ENCODE data around the gene RAD52.

The RAD52 gene

DNA sequence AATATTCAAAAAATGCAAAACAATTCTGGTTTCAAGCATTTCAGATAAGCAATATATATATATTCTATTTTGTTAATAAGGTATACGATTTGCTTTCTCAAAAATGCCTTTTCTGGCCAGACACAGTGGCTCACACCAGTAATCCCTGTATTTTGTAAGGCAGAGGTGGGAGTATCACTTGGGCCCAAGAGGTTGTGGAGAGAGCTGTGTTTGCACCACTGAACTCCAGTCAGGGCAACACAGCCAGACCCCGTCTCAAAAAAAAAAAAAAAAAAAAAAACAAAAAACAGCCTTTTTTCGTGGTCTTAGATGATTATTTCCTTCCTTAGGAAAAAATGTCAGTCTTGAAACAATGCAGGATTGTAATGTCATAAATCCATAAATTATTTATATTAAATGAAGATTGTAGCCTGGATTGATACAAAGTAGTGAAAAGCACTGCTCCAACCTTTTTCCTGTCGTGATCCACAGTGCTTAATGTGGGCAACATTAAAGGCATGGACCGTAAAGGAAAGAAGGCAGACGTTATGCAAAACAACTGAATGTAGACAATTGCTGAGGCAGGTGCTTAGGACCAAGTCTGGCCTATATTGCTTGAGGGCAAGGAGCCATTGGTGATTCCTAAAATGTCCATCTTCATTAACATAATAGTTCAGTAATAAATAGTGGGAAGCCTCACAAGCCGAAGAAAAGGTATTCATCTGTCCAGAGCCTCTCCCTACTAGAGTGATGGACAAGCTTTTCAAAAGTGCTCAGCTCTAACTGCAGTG is 36.8 kb downstream of the RAD52 start:
- DNase-seq: no peak

DNA sequence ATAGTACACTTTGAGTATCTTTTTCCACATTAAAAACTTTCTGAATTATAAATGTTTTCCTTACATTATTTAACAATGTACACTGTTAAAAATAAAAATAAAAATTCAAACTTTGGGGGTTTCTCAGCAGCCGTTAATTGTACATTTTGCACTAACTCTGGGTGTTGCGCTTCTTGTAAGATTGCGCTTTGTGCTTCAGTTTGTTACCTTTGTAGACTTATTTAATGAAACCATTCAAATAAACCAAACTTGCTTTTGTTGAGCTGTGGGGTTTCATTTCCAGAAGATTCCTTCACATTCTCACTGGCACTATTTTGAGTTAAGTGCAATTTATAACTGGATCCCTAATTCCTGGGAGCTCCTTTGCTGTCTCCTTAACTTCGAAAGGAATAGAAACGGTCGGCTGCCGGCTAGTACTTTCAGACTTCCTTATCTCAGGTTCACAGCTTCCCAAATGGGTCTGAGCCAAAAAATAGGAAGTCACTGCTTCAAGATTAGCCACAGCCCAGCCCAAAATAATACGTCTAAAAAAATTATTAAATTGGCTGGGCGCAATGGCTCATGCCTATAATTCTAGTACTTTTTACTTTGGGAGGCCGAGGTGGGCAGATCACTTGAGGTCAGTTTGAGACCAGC is 38.2 kb downstream of the RAD52 start:
- peak; percentile 98 for DNase-seq

GRCh38 chr12:910416-910815 is 39.1 kb downstream of the RAD52 start:
- DNase-seq: no peak

DNA sequence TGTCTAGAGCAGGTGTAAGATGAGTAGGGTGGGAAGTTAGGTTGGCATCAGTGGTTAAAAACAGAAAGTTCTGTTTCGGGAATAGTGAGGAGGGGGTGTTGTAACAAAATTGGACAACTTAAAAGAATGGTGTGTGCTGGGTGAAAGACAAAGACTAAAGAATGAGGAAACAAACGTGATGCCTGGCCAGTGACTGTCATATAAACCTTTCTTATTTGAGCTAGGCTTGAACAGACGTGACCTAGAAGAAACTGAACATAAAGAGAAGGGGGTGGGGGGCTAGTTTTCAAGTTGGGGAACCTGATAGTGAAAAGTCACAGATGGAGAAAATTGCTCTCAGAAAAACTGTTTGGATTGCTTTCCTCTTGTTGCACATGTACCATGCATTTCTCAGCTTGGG is 39.6 kb downstream of the RAD52 start:
- no peak for DNase-seq

DNA sequence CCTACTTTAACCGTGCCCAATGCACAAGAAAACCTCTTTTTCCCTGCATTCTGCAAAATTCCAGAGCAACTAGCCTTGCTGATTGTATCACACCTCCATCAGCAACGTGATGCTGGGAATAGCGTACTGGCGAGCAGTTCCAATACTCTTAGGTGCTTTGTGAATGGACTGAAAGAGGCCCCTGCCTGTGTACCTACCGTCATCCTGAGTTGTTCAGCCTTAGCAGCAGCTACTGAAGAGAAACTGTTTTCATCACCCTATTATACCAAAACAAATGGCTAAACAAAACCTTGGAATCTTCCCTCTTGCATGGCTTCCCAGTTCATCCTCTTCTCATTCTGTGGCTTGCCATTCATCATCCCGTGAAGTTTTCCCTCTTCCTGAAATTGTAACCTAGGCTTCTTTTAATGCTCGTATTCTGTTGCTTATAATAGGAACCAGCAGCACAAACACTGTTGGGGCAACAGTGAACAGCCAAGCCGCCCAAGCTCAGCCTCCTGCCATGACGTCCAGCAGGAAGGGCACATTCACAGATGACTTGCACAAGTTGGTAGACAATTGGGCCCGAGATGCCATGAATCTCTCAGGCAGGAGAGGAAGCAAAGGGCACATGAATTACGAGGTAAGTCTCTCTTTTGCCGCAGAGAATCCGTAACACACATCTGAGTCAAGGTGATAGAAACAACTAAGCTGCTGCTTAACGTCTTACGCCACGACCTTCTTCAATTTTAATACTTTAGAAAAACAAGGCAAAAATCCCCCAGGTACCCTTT is 41.9 kb downstream of the RAD52 start:
- no peak for DNase-seq

DNA sequence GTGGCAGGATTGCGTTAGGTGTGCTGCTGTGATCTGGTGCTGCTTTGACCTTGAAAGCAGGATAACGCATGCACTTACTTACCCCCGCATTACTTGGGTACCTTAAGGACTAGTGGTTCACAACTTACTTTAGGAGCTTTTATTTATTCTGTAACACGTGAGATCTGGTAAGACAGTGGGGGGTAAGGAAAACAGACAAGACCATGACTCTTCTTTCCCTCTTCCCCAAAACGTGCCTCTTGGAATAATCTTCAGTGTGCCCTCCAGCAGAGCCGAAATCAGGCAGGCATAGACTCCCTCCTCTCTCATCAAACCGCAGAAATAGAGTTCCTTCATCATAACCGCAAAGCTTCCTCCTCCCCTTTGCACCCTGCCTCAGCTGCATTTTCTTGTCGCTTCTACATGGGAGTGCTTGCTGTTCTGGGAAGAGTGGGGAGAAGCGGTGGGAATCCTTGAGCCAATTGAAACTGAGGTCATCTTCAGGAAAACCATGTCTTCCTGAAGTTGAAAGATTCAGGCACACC is 43.4 kb downstream of the RAD52 start:
- DNase-seq: no peak

DNA sequence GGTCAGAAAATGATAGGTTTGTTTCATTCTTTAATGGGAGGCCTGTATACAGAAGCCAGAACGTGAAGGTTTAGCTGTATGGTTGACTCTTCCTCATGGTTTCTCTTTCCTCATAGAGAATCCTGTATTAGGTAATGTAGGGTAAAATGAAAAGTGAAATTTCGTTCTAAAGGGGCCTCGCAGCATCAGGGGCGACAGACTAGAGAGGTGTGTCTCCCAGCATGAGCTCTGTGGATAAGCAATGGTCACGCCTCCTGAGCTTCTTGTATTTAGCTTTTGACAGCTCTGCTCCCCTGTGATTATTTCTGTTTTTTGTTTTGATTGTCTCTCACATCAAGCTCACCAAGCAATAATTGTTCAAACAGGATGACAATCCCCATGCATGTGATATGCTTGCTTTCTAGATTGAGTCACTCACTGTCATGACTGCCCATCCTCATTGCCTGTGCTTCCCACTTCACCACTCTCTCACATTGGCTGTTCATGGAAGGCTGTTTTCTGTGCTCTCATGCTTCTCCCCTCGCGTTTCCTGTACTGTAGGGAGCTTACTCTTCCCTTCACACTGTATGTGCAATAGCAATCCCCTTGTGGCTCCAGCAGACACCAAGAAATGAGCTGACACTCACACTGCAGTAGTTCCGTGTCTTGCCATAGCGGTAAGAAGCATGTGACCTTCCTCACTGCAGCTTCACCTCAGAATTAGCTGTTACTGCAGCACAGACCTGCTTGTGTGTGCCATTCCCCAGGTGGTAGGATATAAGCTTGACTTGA is 44.0 kb downstream of the RAD52 start:
- peak; percentile 90 for DNase-seq

DNA sequence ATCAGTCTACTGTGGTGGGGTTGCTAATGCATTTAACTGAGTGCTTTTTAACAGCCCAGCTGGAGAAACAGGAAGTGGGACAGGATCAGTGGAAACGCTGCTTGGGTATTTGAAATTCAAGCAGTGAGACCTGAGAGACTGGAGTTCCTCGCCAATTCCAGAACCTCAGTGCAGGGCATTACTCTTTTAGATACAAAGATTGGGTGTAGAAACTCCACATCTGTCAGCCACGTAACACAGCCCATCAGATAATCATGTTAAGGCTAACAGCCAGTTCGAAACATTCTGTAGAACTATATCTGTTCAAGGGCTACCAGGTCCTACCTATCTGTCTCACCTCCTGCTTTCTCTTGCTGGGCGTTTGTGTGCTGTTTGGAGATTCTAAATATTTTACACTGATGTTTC is 45.5 kb downstream of the RAD52 start:
- peak; percentile 93 for DNase-seq

- no peak for DNase-seq
These were observed 46.4 kb downstream of the RAD52 start for GRCh38 chr12:903055-903454.

GRCh38 chr12:902581-902980 is 46.9 kb downstream of the RAD52 start:
- no peak for DNase-seq

GRCh38 chr12:897386-897785 is 52.1 kb downstream of the RAD52 start:
- no peak for DNase-seq

DNA sequence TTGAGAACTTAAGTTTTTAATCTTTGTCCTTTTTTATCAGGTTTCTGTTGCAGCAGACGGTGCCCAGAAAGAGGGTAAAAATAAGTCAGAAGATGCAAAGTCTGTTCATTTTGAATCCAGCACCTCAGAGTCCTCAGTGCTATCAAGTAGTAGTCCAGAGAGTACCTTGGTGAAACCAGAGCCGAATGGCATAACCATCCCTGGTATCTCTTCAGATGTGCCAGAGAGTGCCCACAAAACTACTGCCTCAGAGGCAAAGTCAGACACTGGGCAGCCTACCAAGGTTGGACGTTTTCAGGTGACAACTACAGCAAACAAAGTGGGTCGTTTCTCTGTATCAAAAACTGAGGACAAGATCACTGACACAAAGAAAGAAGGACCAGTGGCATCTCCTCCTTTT is 53.5 kb downstream of the RAD52 start:
- no peak for DNase-seq

DNA sequence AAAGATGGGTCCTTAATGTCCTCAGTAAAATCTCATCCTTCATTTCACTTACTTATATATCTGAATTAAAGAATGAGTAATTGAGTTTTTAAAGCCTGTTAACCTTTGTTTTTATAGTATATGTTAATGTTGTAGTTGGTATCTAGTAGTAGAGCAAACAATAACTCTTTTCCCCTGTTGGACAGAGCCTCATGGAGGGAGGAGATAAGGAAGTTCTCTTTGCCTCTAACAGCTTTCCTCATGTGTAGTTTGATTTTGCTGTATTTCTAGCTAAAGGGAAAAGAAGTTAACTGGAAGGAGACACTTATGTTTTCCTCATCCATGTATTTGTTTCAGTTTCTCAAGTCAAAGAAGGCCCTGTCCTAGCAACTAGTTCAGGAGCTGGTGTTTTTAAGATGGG is 55.3 kb downstream of the RAD52 start:
- DNase-seq: peak; percentile 69

- no peak for DNase-seq
These were observed 63.3 kb downstream of the RAD52 start for GRCh38 chr12:886206-886605.

- DNase-seq: no peak
These were observed 63.8 kb downstream of the RAD52 start for GRCh38 chr12:885701-886100.

DNA sequence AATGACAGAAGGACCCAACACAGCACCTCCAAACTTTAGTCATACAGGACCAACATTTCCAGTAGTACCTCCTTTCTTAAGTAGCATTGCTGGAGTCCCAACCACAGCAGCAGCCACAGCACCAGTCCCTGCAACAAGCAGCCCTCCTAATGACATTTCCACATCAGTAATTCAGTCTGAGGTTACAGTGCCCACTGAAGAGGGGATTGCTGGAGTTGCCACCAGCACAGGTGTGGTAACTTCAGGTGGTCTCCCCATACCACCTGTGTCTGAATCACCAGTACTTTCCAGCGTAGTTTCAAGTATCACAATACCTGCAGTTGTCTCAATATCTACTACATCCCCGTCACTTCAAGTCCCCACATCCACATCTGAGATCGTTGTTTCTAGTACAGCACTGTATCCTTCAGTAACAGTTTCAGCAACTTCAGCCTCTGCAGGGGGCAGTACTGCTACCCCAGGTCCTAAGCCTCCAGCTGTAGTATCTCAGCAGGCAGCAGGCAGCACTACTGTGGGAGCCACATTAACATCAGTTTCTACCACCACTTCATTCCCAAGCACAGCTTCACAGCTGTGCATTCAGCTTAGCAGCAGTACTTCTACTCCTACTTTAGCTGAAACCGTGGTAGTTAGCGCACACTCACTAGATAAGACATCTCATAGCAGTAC is 64.6 kb downstream of the RAD52 start:
- no peak for DNase-seq

DNA sequence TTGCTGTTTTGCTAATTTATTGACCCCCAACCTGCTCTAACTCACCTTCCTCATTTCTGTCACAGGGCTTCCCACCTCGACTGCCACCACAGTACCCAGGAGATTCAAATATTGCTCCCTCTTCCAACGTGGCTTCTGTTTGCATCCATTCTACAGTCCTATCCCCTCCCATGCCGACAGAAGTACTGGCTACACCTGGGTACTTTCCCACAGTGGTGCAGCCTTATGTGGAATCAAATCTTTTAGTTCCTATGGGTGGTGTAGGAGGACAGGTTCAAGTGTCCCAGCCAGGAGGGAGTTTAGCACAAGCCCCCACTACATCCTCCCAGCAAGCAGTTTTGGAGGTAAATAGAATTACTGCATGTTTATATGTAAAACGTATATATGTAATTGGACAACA is 68.8 kb downstream of the RAD52 start:
- DNase-seq: no peak

- DNase-seq: no peak
These were observed 69.9 kb downstream of the RAD52 start for GRCh38 chr12:879641-880040.

DNA sequence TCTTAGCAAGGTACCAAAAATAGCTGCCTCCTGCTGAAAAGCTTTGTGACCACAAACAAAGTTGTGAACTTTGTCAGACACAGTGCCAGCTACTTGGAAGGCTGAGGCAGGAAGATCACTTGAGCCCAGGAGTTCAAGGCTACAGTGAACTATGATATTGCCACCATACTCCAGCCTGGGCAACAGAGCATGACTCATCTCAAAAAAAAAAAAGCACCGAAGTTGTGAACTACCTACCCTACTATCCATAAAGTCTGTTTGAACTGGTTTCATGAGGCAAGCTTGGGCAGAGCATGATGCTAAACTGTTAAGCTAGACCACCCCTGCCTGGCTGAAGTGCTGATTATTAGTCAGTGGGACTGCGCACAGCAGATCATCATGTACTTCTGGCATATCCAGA is 75.5 kb downstream of the RAD52 start:
- peak; percentile 25 for DNase-seq

GRCh38 chr12:870378-870777 is 79.1 kb downstream of the RAD52 start:
- DNase-seq: no peak

- no peak for DNase-seq
These were observed 80.8 kb downstream of the RAD52 start for GRCh38 chr12:868722-869121.

DNA sequence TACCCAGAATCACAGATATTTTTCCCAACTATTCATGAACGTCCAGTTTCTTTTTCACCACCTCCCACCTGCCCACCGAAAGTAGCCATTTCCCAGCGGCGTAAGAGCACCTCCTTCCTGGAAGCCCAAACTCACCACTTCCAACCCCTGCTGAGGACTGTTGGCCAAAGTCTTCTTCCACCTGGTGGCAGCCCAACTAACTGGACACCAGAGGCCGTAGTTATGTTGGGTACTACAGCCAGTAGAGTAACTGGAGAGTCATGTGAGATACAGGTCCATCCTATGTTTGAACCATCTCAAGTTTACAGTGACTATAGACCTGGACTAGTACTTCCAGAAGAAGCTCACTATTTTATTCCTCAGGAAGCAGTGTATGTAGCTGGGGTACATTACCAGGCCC is 81.6 kb downstream of the RAD52 start:
- no peak for DNase-seq
